Measurements from ENCODE around the gene WNT8B.
A peak's percentile ranks its signal among the peaks of the same experiment; 100 is the strongest.

The WNT8B gene

DNA sequence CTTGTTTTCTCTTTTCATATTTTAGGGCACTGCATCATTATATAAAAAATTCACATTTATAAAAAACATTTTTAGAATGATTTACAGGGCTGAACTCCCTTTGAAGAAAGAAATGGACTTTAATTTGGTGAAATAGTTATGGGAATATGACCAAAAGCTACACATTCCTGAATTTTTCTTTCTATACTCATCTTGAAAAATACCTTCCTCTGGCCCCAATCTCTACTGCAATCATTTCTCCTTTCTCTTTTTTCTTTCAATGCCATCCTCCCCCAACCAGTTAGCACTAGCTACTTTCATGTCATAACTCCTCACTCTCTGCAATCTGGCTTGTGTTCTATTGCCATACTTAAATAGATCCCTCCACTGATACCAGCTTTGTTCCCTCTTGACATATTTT, 6.2 kb downstream of the WNT8B start:
- TF ChIP-seq, protein P1, sequence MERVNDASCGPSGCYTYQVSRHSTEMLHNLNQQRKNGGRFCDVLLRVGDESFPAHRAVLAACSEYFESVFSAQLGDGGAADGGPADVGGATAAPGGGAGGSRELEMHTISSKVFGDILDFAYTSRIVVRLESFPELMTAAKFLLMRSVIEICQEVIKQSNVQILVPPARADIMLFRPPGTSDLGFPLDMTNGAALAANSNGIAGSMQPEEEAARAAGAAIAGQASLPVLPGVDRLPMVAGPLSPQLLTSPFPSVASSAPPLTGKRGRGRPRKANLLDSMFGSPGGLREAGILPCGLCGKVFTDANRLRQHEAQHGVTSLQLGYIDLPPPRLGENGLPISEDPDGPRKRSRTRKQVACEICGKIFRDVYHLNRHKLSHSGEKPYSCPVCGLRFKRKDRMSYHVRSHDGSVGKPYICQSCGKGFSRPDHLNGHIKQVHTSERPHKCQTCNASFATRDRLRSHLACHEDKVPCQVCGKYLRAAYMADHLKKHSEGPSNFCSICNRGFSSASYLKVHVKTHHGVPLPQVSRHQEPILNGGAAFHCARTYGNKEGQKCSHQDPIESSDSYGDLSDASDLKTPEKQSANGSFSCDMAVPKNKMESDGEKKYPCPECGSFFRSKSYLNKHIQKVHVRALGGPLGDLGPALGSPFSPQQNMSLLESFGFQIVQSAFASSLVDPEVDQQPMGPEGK (CRISPR knock-in tag; IDR thresholded peaks at IDR 0.05; ENCODE audit: borderline replicate concordance): 0 out of 2 replicates have a peak, but pooled peaks have one; percentile 18
- peak; percentile 72 for TF ChIP-seq ISL1 (CRISPR knock-in tag; IDR thresholded peaks at IDR 0.05)
- TF ChIP-seq, protein P2, sequence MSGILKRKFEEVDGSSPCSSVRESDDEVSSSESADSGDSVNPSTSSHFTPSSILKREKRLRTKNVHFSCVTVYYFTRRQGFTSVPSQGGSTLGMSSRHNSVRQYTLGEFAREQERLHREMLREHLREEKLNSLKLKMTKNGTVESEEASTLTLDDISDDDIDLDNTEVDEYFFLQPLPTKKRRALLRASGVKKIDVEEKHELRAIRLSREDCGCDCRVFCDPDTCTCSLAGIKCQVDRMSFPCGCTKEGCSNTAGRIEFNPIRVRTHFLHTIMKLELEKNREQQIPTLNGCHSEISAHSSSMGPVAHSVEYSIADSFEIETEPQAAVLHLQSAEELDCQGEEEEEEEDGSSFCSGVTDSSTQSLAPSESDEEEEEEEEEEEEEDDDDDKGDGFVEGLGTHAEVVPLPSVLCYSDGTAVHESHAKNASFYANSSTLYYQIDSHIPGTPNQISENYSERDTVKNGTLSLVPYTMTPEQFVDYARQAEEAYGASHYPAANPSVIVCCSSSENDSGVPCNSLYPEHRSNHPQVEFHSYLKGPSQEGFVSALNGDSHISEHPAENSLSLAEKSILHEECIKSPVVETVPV (CRISPR knock-in tag; IDR thresholded peaks at IDR 0.05): no peak
- ATAC-seq: peak; percentile 33; the same call in 1 of the 3 replicates

DNA sequence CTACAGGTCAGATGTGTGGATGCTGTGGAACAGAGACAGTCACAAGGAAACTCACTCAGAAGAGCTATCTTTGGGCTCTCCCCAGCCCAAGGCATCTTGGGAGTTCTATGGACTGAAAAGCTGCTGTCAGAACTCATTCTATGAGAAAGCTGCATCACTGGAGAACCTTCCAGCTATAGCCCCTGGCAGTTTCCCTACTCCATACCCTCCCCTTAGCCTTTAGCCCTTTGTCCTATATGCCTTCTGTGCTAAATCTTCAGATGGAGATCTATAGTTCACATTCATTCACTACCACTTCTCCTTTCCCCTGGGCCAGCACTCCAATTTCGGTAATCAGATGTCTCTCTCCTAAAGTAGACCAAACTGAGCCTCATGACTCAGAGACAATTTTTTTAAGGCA, 6.9 kb downstream of the WNT8B start:
- TF ChIP-seq, protein P3, sequence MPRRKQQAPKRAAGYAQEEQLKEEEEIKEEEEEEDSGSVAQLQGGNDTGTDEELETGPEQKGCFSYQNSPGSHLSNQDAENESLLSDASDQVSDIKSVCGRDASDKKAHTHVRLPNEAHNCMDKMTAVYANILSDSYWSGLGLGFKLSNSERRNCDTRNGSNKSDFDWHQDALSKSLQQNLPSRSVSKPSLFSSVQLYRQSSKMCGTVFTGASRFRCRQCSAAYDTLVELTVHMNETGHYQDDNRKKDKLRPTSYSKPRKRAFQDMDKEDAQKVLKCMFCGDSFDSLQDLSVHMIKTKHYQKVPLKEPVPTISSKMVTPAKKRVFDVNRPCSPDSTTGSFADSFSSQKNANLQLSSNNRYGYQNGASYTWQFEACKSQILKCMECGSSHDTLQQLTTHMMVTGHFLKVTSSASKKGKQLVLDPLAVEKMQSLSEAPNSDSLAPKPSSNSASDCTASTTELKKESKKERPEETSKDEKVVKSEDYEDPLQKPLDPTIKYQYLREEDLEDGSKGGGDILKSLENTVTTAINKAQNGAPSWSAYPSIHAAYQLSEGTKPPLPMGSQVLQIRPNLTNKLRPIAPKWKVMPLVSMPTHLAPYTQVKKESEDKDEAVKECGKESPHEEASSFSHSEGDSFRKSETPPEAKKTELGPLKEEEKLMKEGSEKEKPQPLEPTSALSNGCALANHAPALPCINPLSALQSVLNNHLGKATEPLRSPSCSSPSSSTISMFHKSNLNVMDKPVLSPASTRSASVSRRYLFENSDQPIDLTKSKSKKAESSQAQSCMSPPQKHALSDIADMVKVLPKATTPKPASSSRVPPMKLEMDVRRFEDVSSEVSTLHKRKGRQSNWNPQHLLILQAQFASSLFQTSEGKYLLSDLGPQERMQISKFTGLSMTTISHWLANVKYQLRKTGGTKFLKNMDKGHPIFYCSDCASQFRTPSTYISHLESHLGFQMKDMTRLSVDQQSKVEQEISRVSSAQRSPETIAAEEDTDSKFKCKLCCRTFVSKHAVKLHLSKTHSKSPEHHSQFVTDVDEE (CRISPR knock-in tag; IDR thresholded peaks at IDR 0.05): no peak
- no peak for TF ChIP-seq TOX (CRISPR knock-in tag; IDR thresholded peaks at IDR 0.05; ENCODE audit: borderline replicate concordance)
- TF ChIP-seq GLIS3 (CRISPR knock-in tag; IDR thresholded peaks at IDR 0.05): no peak
- TF ChIP-seq, protein P4, sequence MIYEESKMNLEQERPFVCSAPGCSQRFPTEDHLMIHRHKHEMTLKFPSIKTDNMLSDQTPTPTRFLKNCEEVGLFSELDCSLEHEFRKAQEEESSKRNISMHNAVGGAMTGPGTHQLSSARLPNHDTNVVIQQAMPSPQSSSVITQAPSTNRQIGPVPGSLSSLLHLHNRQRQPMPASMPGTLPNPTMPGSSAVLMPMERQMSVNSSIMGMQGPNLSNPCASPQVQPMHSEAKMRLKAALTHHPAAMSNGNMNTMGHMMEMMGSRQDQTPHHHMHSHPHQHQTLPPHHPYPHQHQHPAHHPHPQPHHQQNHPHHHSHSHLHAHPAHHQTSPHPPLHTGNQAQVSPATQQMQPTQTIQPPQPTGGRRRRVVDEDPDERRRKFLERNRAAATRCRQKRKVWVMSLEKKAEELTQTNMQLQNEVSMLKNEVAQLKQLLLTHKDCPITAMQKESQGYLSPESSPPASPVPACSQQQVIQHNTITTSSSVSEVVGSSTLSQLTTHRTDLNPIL (CRISPR knock-in tag; IDR thresholded peaks at IDR 0.05; ENCODE audit: low read depth): no peak
- no peak for TF ChIP-seq RARB (CRISPR knock-in tag; IDR thresholded peaks at IDR 0.05)
- TF ChIP-seq ARNTL (CRISPR knock-in tag; IDR thresholded peaks at IDR 0.05; ENCODE audit: borderline replicate concordance, low read depth): no peak
- no peak for TF ChIP-seq ESRRG (CRISPR knock-in tag; IDR thresholded peaks at IDR 0.05)
- no peak for TF ChIP-seq ZC3H10 (CRISPR knock-in tag; IDR thresholded peaks at IDR 0.05)
- no peak for TF ChIP-seq SNAI2 (CRISPR knock-in tag; IDR thresholded peaks at IDR 0.05)
- no peak for TF ChIP-seq ISL1 (CRISPR knock-in tag; IDR thresholded peaks at IDR 0.05)
- TF ChIP-seq CSDC2 (CRISPR knock-in tag; IDR thresholded peaks at IDR 0.05): no peak
- TF ChIP-seq, protein P1 (CRISPR knock-in tag; IDR thresholded peaks at IDR 0.05; ENCODE audit: borderline replicate concordance): no peak
- TF ChIP-seq ZFP30 (CRISPR knock-in tag; IDR thresholded peaks at IDR 0.05): no peak
- no peak for TF ChIP-seq PPARA (CRISPR knock-in tag; IDR thresholded peaks at IDR 0.05; ENCODE audit: borderline replicate concordance)
- ATAC-seq: peak; percentile 40

DNA sequence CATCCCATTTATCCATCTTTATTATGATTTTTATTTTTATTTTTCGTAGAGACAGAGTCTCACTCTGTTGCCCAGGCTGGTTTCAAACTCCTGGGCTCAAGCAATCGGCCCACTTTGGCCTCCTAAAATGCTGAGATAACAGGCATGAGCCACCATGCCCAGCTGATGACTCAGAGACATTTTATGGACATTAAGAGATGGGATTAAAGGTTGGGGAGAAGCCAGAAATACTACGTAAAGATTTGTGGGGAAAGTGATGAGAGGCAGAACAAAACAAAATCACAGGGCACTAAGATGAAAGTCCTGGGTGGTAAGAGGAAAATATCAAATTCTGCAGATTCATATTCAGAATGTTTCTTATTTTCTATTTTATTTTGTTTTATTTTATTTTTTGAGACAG, 7.6 kb downstream of the WNT8B start:
- peak; percentile 51; the same call in 1 of the 3 replicates for ATAC-seq
- TF ChIP-seq ZNF8 (CRISPR knock-in tag; IDR thresholded peaks at IDR 0.05): no peak
- TF ChIP-seq, protein P3 (CRISPR knock-in tag; IDR thresholded peaks at IDR 0.05): no peak
- peak; percentile 68 for TF ChIP-seq ISL1 (CRISPR knock-in tag; IDR thresholded peaks at IDR 0.05)
- no peak for TF ChIP-seq ZNF565 (CRISPR knock-in tag; conservative IDR thresholded peaks at IDR 0.05; ENCODE audit: low read depth)
